CD4-positive, alpha-beta T cell treated with Interleukin-12 subunit alpha and Interleukin-12 subunit beta, for 1 hour (primary cell): ENCODE measurements around the gene ABCG8.
"Not testable (repeated sequence)": the region's sequence is repeated elsewhere in the genome, so short reads cannot be mapped to it uniquely, and the experiment has no call there.

Source experiments
- DNase-seq: peaks from one replicate; pipeline ENCODE4 v3.0.0-alpha.2; 2020

ABCG8 gene

GRCh38 chr2:43874776-43875451, 36.1 kb downstream of the ABCG8 start:
- no peak for DNase-seq

GRCh38 chr2:43877782-43878464, 39.2 kb downstream of the ABCG8 start:
- peak; percentile 51 for DNase-seq

DNA sequence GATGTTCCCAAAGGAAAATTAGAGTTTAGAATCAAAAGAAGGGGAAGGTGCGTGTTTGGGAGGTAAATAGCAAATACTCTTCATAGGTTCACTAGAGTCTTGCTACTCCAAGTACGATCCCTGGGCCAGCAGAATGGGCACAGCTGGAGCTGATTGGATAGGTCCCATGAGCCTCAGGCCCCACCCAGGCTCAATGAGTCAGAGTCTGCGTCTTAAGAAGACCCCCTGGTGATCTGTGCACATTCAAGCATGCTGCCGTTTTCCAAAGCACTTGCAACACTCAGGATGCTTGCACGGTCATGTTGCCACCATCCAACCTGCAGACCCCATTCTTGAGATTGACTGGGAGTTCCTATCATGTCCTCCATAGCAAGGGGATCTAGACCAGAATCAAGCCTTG, 40.5 kb downstream of the ABCG8 start:
- DNase-seq: no peak

- DNase-seq: no peak
Measured at GRCh38 chr2:43880471-43880870, 41.7 kb downstream of the ABCG8 start.

- DNase-seq: no peak
Measured at GRCh38 chr2:43880952-43881351, 42.2 kb downstream of the ABCG8 start.

GRCh38 chr2:43882312-43882711, 43.5 kb downstream of the ABCG8 start:
- DNase-seq: no peak

DNA sequence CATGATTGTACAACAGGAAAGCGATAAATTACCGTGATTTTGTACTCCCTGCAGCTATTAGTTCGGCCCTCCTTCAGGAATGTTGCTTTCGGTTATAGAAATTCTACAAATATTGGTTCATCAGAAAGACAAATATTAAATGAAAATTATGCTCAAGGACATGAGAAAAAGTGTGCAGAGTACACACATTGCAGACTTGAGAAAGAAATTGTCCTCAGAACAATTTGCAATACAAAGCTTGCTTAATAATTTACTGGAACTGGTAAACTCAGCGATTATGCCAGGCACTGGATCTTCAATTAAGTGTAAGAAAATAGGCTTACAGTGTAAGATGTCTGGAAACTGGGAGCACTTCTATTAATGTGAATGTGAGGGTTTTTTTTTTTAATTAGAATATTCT, 45.9 kb downstream of the ABCG8 start:
- DNase-seq: no peak

GRCh38 chr2:43885132-43885632, 46.4 kb downstream of the ABCG8 start:
- no peak for DNase-seq

- DNase-seq: no peak
Measured at GRCh38 chr2:43887176-43887575, 48.4 kb downstream of the ABCG8 start.

- no peak for DNase-seq
Measured at GRCh38 chr2:43889416-43889815, 50.6 kb downstream of the ABCG8 start.

DNA sequence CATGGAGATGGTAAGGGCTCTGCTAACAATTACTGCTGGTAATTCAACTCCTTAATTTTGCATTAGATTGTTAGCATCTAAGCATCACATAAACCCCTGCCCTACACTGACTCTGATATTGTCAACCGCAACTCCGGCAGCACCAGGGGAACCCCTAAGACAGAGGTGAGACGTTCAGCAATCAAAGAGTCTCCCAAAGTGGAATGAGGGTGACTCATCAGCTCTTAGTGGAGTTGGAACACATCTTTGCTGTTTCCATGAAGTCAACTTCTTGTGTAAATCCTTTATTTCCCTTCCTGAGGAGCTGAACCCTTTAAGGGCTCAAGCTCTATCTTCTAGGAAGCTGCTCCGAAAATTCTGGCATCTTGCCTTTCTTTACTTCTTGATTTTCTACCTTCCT, 52.1 kb downstream of the ABCG8 start:
- DNase-seq: no peak

- no peak for DNase-seq
Measured at GRCh38 chr2:43894743-43895142, 56.0 kb downstream of the ABCG8 start.

DNA sequence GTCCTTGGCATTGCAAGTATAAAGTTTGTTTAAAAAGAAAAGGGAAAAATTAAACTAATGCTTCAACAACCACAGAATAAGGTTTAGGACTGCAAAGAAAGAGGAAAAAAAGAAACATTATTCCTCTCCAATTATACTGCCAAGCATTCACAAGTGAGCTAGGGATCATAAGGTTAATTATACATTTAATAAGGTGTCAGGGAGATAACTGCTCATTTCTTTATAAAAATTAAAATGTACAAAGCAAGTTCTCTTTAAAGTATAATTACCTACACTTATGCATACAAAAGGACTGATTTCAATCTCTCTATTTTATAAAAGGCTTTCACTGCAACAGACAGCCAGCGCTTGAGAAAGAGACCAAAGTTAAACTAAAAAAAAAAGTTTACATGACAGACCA, 58.1 kb downstream of the ABCG8 start:
- no peak for DNase-seq

GRCh38 chr2:43897492-43897891, 58.7 kb downstream of the ABCG8 start:
- DNase-seq: no peak

DNA sequence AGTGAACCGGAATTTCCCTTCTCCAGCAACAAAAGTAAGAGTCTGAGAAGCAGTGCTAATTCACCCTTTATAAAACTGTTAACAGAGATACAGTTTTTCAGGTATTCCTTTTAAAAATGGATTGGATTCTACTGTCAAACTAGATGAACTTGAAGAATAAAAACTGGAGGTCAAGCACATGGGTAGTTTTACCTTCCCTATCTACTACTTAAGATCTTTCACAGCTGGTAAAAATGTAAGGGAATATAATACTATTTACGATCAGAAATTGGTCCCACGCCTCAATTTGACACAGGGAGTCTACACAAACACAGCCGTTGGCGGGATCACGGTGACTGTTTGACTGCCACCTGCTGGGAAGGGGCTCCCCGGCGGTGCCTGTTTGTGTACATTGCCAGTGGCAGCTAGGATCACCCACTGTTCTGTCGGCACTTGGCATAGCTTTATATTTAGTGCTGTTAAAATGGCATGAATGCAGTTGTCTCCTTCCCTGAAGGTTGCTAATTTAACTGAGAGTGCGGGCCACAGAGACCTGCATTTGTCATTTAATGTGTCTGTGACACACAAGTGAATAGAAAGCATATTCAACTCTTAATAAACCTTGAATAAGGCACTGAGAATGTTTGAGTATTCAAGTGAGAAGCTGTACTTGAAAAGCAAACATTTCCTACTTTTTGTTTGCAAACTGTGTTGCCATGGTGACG, 59.5 kb downstream of the ABCG8 start:
- DNase-seq: no peak

- no peak for DNase-seq
Measured at GRCh38 chr2:43898838-43899346, 60.1 kb downstream of the ABCG8 start.

DNA sequence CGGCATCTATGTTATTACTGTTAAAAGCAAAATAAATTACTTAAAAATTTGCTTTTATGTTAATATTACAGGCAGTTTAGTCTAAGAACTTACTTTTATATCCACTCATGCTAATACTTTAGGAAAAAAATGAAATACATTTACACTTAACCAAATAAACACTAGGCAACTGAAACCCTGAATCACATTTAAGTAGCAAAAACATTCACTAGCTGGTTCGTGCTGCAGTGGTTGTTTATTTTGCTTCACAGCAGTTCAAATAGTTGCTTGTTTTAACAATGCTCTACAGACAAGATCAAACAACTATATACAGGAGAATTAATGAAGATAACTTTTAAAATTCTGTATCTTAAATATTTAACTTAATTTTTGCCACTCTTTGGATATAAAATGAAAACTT, 60.8 kb downstream of the ABCG8 start:
- DNase-seq: no peak

DNA sequence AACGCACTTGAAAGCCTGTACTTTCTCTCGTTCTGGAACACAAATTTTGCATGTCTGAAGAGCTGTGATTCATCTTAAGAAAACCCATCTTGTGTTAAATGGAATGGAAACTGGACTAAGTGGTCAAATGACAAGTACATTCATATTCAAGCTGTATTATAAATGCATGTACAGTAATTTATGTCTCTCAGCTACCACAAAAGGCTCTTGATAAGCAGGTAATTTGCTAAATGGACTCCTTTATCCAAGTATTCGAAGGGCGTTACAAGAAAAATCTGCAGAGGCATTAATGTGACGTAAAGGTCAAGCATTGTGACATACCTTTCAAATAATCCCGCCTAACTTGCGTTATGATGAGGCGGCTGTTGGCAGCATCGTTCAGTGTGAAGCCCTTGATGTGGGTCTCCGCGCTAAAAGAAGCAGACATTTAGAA, 66.6 kb downstream of the ABCG8 start:
- no peak for DNase-seq

DNA sequence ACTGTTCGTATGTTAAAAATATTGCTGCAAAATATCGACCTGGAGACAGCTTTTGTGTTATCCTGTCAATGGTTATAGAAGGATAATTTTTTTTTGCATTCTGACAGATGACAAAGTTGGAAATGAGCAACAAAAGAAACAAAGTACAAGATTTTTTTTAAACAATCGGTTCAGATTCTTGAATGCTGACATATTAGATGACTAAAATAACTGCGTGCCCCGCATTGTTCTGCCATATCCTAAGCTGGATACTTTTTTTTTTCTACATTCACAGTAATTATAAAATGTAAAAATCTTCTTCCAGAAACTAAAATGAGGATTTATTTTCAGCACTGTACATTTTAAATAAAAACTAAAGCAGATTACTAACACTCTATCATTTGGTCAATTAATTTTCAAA, 67.1 kb downstream of the ABCG8 start:
- no peak for DNase-seq

- DNase-seq: no peak
Measured at GRCh38 chr2:43906448-43907109, 67.8 kb downstream of the ABCG8 start.

DNA sequence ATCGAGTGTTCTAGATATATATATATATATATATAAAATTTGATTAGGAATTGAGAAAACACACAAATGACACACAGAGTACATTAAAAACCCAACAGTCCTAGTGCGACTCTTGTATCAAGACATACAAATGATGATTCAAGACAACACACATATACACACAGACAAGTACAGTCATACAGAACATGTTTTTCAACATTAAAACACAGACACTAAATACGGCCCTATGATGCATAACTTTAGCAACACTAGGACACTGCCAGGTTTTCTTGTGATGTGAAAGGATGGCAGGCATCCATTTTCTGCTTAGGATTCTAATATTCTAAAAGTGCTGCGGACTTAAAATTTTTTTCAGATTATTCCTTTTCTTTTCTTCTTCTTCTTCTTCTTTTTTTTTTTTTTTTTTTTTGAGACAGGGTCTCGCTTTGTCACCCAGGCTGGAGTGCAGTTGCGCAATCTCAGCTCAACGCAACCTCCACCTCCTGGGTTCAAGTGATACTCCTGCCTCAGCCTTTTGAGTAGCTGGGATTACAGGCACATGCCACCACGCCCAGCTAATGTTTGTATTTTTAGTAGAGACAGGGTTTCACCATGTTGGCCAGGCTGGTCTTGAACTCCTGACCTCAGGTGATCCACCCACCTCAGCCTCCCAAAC, 72.5 kb downstream of the ABCG8 start:
- not testable (repeated sequence) for DNase-seq

DNA sequence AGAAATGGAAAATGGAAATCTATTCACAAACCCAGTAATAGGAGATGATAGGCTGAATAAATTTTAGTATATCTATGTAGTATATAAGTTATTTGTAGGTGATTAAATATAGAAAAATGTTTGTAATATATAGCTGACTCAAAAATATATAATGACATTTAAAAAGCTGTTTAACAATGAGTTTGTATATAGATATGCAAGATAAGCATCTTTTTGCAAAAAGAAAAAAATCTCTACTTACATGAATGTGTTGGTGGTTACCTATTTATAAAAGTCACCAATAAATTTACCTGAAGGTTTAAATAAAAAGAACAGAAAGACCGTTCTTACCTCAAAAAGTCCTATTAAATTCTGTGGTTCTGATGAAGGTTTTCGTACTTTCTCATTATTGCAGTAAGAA, 85.7 kb downstream of the ABCG8 start:
- DNase-seq: no peak

- no peak for DNase-seq
Measured at GRCh38 chr2:43925431-43925830, 86.7 kb downstream of the ABCG8 start.
